OCI-LY3 (cell line): ENCODE results near the gene HCLS1.
A peak's percentile ranks its signal among the peaks of the same experiment; 100 is the strongest.

ENCODE experiments used
- H2AFZ ChIP-seq: fragments of 200-600, 300-600 bp; shearing (Covaris generic); 2 replicates; pipeline ENCODE4 v1.6.0; 2014; ENCODE audit warnings: antibody characterized with exemption, low read depth, low read length
- H3K27ac ChIP-seq: fragments of 200-600, 300-600 bp; sonication (generic); 2 replicates; pipeline ENCODE4 v1.5.1; 2014; ENCODE audit warnings: mild to moderate bottlenecking, low read length, moderate library complexity, mixed read lengths
- H3K27me3 ChIP-seq: fragments of 200-600, 300-600 bp; sonication (generic); 2 replicates; pipeline ENCODE4 v1.6.1; 2014; ENCODE audit warnings: low read depth, low read length, mixed read lengths
- H3K36me3 ChIP-seq: fragments of 200-600, 300-600 bp; sonication (generic); replicated peaks from 2 replicates; pipeline ENCODE3; 2014; ENCODE audit warnings: low read depth, low read length, mixed read lengths
- H3K4me1 ChIP-seq: fragments of 300-600, 200-600 bp; sonication (generic); 2 replicates; pipeline ENCODE4 v1.6.1; 2014; ENCODE audit warnings: low read length, mixed read lengths
- H3K4me2 ChIP-seq: fragments of 200-600, 300-600 bp; sonication (generic); 2 replicates; pipeline ENCODE4 v1.6.1; 2014; ENCODE audit warnings: low read length, mixed read lengths
- H3K4me3 ChIP-seq: fragments of 300-600, 200-600 bp; sonication (generic); 2 replicates; pipeline ENCODE4 v1.5.1; 2014; ENCODE audit warnings: antibody characterized with exemption, mild to moderate bottlenecking, low read length, moderate library complexity
- H3K79me2 ChIP-seq: fragments of 300-600, 200-600 bp; shearing (Covaris generic); 2 replicates; pipeline ENCODE4 v1.6.1; 2014; ENCODE audit warnings: mild to moderate bottlenecking, low read length, mixed read lengths
- H3K9ac ChIP-seq: fragments of 300-600, 200-600 bp; shearing (Covaris generic); 2 replicates; pipeline ENCODE4 v1.6.0; 2014; ENCODE audit warnings: mild to moderate bottlenecking, low read length, moderate library complexity
- H3K9me3 ChIP-seq: fragments of 200-600, 300-600 bp; shearing (Covaris generic); 2 replicates; pipeline ENCODE4 v1.6.1; 2014; ENCODE audit warnings: low read length, mixed read lengths; ENCODE audit not compliant: insufficient read depth
- H4K20me1 ChIP-seq: fragments of 200-600, 300-600 bp; sonication (generic); 2 replicates; pipeline ENCODE4 v1.6.1; 2016; ENCODE audit warnings: low read length, mixed read lengths; ENCODE audit not compliant: insufficient read depth
- CTCF ChIP-seq: fragments of 200-600, 300-600 bp; sonication (generic); IDR thresholded peaks from 2 replicates; pipeline ENCODE4 v1.5.1; 2014; ENCODE audit warnings: antibody characterized with exemption, low read length, low read depth
- EZH2phosphoT487 ChIP-seq: fragments of 200-600 bp; shearing (Covaris generic); IDR thresholded peaks from 2 replicates; pipeline ENCODE4 v1.6.1; 2018; ENCODE audit warnings: antibody characterized with exemption, mixed run types, low read depth

The HCLS1 gene

GRCh38 chr3:121637922-121638321 is 22.8 kb downstream of the HCLS1 start:
- Histone ChIP-seq H3K4me2 (peak overlapping the region; percentile 35), H3K27me3 (no peaks in the 10 kb centered on the region), H3K36me3 (peaks cover 69% of the 10 kb centered on the region), H3K4me3 (no peak overlapping the region), H3K4me1 (peaks cover 19% of the 10 kb centered on the region), H4K20me1 (no peaks in the 10 kb centered on the region), H3K9me3 (no peaks in the 10 kb centered on the region), H3K9ac (no peak overlapping the region), H3K79me2 (no peaks in the 10 kb centered on the region), H2AFZ (no peak overlapping the region), H3K27ac (peak overlapping the region; percentile 27)
- TF ChIP-seq CTCF, result no peak
- TF ChIP-seq EZH2phosphoT487, result no peak

GRCh38 chr3:121630355-121630754 is 30.3 kb downstream of the HCLS1 start:
- Histone ChIP-seq H4K20me1 (no peaks in the 10 kb centered on the region), H3K27ac (no peak overlapping the region), H3K79me2 (no peaks in the 10 kb centered on the region), H3K4me3 (no peak overlapping the region), H2AFZ (no peak overlapping the region), H3K36me3 (peaks cover 46% of the 10 kb centered on the region), H3K9me3 (no peaks in the 10 kb centered on the region), H3K9ac (no peak overlapping the region), H3K27me3 (no peaks in the 10 kb centered on the region), H3K4me2 (no peak overlapping the region), H3K4me1 (no peaks in the 10 kb centered on the region)
- TF ChIP-seq CTCF, result no peak
- no peak for TF ChIP-seq EZH2phosphoT487

GRCh38 chr3:121629601-121630000 is 31.1 kb downstream of the HCLS1 start:
- no peak overlapping the region for H3K4me3 ChIP-seq

GRCh38 chr3:121627622-121628021 is 33.1 kb downstream of the HCLS1 start:
- Histone ChIP-seq H2AFZ (no peak overlapping the region), H3K4me2 (no peak overlapping the region), H3K79me2 (no peaks in the 10 kb centered on the region), H3K27ac (no peak overlapping the region), H3K4me3 (no peak overlapping the region), H3K9ac (no peak overlapping the region), H3K9me3 (no peaks in the 10 kb centered on the region), H4K20me1 (no peaks in the 10 kb centered on the region), H3K27me3 (no peaks in the 10 kb centered on the region), H3K4me1 (peaks cover 9% of the 10 kb centered on the region), H3K36me3 (peaks cover 30% of the 10 kb centered on the region)
- TF ChIP-seq CTCF, result no peak

More at GRCh38 chr3:121629601-121630000, 31.1 kb downstream of the HCLS1 start:
- Histone ChIP-seq H3K27ac (no peak overlapping the region), H3K4me1 (peaks cover 4% of the 10 kb centered on the region), H2AFZ (no peak overlapping the region), H3K9me3 (no peaks in the 10 kb centered on the region), H3K36me3 (peaks cover 44% of the 10 kb centered on the region), H3K4me2 (no peak overlapping the region), H3K27me3 (no peaks in the 10 kb centered on the region), H3K9ac (no peak overlapping the region), H3K79me2 (no peaks in the 10 kb centered on the region), H4K20me1 (no peaks in the 10 kb centered on the region)
- TF ChIP-seq CTCF (no peak), EZH2phosphoT487 (no peak)
